H9 (cell line): Measurements from ENCODE around the gene TPM2. TPM values are rescaled to one million over a fixed set of nuclear protein-coding genes. Genes with fewer than 3 reads are reported as not detected.

Experiments
- DNase-seq: peaks from one replicate; pipeline ENCODE4 v3.0.0-alpha.2; 2017
- H2AFZ ChIP-seq: one replicate; pipeline ENCODE4 v1.6.1; 2013; ENCODE audit warnings: mild to moderate bottlenecking, low read length, control low read depth, moderate library complexity
- H2AK5ac ChIP-seq: 2 replicates; pipeline ENCODE4 v1.6.1; 2013; ENCODE audit warnings: low read length, control low read depth, mixed read lengths; ENCODE audit not compliant: insufficient read length
- H2BK120ac ChIP-seq: one replicate; pipeline ENCODE4 v1.6.1; 2013; ENCODE audit warnings: low read depth, mild to moderate bottlenecking, low read length, control low read depth, inconsistent platforms; ENCODE audit not compliant: poor library complexity, severe bottlenecking
- H2BK12ac ChIP-seq: 2 replicates; pipeline ENCODE4 v1.6.1; 2013; ENCODE audit warnings: low read length, control low read depth, mixed read lengths, low read depth; ENCODE audit not compliant: insufficient read length
- H2BK15ac ChIP-seq: 2 replicates; pipeline ENCODE4 v1.6.1; 2013; ENCODE audit warnings: low read depth, low read length, control low read depth
- H2BK20ac ChIP-seq: one replicate; pipeline ENCODE4 v1.6.1; 2013; ENCODE audit warnings: low read depth, mild to moderate bottlenecking, low read length, control low read depth, inconsistent platforms; ENCODE audit not compliant: poor library complexity, severe bottlenecking
- H2BK5ac ChIP-seq: 2 replicates; pipeline ENCODE4 v1.6.1; 2013; ENCODE audit warnings: low read length, control low read depth, mixed read lengths; ENCODE audit not compliant: insufficient read length
- H3K14ac ChIP-seq: 2 replicates; pipeline ENCODE4 v1.6.1; 2013; ENCODE audit warnings: low read length, control low read depth; ENCODE audit not compliant: insufficient read depth
- H3K18ac ChIP-seq: 2 replicates; pipeline ENCODE4 v1.6.1; 2013; ENCODE audit warnings: low read depth, mild to moderate bottlenecking, mixed read lengths, low read length, control low read depth; ENCODE audit not compliant: insufficient read length
- H3K23ac ChIP-seq: 2 replicates; pipeline ENCODE4 v1.6.1; 2013; ENCODE audit warnings: low read length, control low read depth, mixed read lengths, low read depth; ENCODE audit not compliant: insufficient read length
- H3K23me2 ChIP-seq: 2 replicates; pipeline ENCODE4 v1.6.1; 2013; ENCODE audit warnings: low read depth, mild to moderate bottlenecking, mixed read lengths, low read length, control low read depth; ENCODE audit not compliant: insufficient read length, poor library complexity, severe bottlenecking
- H3K27ac ChIP-seq: 2 replicates; pipeline ENCODE4 v1.5.1; 2013; ENCODE audit warnings: low read length, control low read depth, mixed read lengths, low read depth; ENCODE audit not compliant: insufficient read length
- H3K27me3 ChIP-seq: 2 replicates; pipeline ENCODE4 v1.6.1; 2013; ENCODE audit warnings: low read length, control low read depth, inconsistent platforms; ENCODE audit not compliant: insufficient read depth
- H3K4ac ChIP-seq: 2 replicates; pipeline ENCODE4 v1.6.1; 2013; ENCODE audit warnings: low read depth, mild to moderate bottlenecking, control low read depth, inconsistent platforms, low read length, moderate library complexity
- H3K4me1 ChIP-seq: 2 replicates; pipeline ENCODE4 v1.6.1; 2013; ENCODE audit warnings: low read length, control low read depth, inconsistent platforms; ENCODE audit not compliant: insufficient read depth
- H3K4me2 ChIP-seq: 2 replicates; pipeline ENCODE4 v1.6.1; 2013; ENCODE audit warnings: low read length, control low read depth, mixed read lengths; ENCODE audit not compliant: insufficient read length, insufficient read depth
- H3K56ac ChIP-seq: 2 replicates; pipeline ENCODE4 v1.6.1; 2013; ENCODE audit warnings: low read depth, mild to moderate bottlenecking, mixed read lengths, low read length, control low read depth; ENCODE audit not compliant: insufficient read length
- H3K79me1 ChIP-seq: 2 replicates; pipeline ENCODE4 v1.6.1; 2013; ENCODE audit warnings: low read depth, mild to moderate bottlenecking, moderate library complexity, low read length, control low read depth, inconsistent platforms; ENCODE audit not compliant: insufficient read depth, poor library complexity, severe bottlenecking
- H3K79me2 ChIP-seq: 2 replicates; pipeline ENCODE4 v1.6.1; 2013; ENCODE audit warnings: low read length, control low read depth, inconsistent platforms; ENCODE audit not compliant: insufficient read depth
- H3K9ac ChIP-seq: 2 replicates; pipeline ENCODE4 v1.6.1; 2013; ENCODE audit warnings: low read length, control low read depth, mixed read lengths; ENCODE audit not compliant: insufficient read length; ENCODE audit errors: extremely low read depth
- H3K9me3 ChIP-seq: one replicate; pipeline ENCODE4 v1.6.1; 2013; ENCODE audit warnings: low read depth, low read length, inconsistent platforms; ENCODE audit not compliant: control insufficient read depth
- H3T11ph ChIP-seq: one replicate; pipeline ENCODE4 v1.6.1; 2013; ENCODE audit warnings: mild to moderate bottlenecking, low read length, control low read depth, inconsistent platforms
- H4K20me1 ChIP-seq: one replicate; pipeline ENCODE4 v1.6.1; 2013; ENCODE audit not compliant: control insufficient read depth, insufficient read length, insufficient read depth
- H4K5ac ChIP-seq: 2 replicates; pipeline ENCODE4 v1.6.1; 2013; ENCODE audit warnings: low read depth, mild to moderate bottlenecking, mixed read lengths, low read length, control low read depth; ENCODE audit not compliant: insufficient read length
- H4K8ac ChIP-seq: replicated peaks from 2 replicates; pipeline ENCODE4 v1.6.1; 2013; ENCODE audit warnings: low read length, control low read depth, mixed read lengths, low read depth; ENCODE audit not compliant: insufficient read length
- H4K91ac ChIP-seq: 2 replicates; pipeline ENCODE4 v1.6.1; 2013; ENCODE audit warnings: low read depth, mild to moderate bottlenecking, moderate library complexity, mixed read lengths, low read length, control low read depth; ENCODE audit not compliant: insufficient read length
- H3K27ac Mint-ChIP-seq, 3 experiments: 2 replicates in 2 of 3; 3 replicates in 1 of 3; pipeline ENCODE4 v1.8.0; 2020 to 2021; ENCODE audit warnings: mixed read lengths in 3 of 3, mild to moderate bottlenecking in 1 of 3, moderate library complexity in 1 of 3
- H3K27me3 Mint-ChIP-seq: 2 replicates; pipeline ENCODE4 v1.8.0; 2021; ENCODE audit warnings: low read depth, mild to moderate bottlenecking, moderate library complexity, mixed read lengths
- H3K36me3 Mint-ChIP-seq, 3 experiments: 2 replicates in 2 of 3; 3 replicates in 1 of 3; pipeline ENCODE4 v1.8.0; 2020 to 2021; ENCODE audit warnings: low read depth in 3 of 3, mixed read lengths in 3 of 3; ENCODE audit not compliant: insufficient read depth in 1 of 3
- H3K4me1 Mint-ChIP-seq, 2 experiments: 2 replicates each; pipeline ENCODE4 v1.8.0; 2020; ENCODE audit warnings: mixed read lengths in 2 of 2
- H3K4me3 Mint-ChIP-seq, 2 experiments: 2 replicates in 1 of 2; 3 replicates in 1 of 2; pipeline ENCODE4 v1.8.0; 2020 to 2021; ENCODE audit warnings: mild to moderate bottlenecking in 2 of 2, mixed read lengths in 2 of 2, moderate library complexity in 1 of 2
- H3K9me3 Mint-ChIP-seq, 2 experiments: 2 replicates in 1 of 2; 3 replicates in 1 of 2; pipeline ENCODE4 v1.8.0; 2020; ENCODE audit warnings: mild to moderate bottlenecking in 2 of 2, mixed read lengths in 2 of 2, moderate library complexity in 1 of 2
- WGBS: extraction: QIAGEN DNeasy Blood & Tissue Kit; methylation state at CpG from one replicate; pipeline ENCODE4 v1.1.7; 2013; ENCODE audit warnings: missing lambda C conversion rate, low lambda C conversion rate, mixed read lengths; ENCODE audit not compliant: insufficient read length; ENCODE audit errors: extremely low coverage; 5-methylcytosine and 5-hydroxymethylcytosine counted together
- total RNA-seq: library from RNA; stranded (reverse); gene quantifications from 2 replicates; pipeline ENCODE4 v1.2.1, GENCODE V29; 2021
- TF ChIP-seq, protein P1 (sequence below): fragments of 200-600 bp; sonication (generic); conservative IDR thresholded peaks from 3 replicates; pipeline ENCODE4 v1.8.0; 2021; ENCODE audit warnings: antibody characterized with exemption, mild to moderate bottlenecking

Gene TPM2
- total RNA-seq, 1 experiment from 2014 or later: 225 TPM

DNA sequence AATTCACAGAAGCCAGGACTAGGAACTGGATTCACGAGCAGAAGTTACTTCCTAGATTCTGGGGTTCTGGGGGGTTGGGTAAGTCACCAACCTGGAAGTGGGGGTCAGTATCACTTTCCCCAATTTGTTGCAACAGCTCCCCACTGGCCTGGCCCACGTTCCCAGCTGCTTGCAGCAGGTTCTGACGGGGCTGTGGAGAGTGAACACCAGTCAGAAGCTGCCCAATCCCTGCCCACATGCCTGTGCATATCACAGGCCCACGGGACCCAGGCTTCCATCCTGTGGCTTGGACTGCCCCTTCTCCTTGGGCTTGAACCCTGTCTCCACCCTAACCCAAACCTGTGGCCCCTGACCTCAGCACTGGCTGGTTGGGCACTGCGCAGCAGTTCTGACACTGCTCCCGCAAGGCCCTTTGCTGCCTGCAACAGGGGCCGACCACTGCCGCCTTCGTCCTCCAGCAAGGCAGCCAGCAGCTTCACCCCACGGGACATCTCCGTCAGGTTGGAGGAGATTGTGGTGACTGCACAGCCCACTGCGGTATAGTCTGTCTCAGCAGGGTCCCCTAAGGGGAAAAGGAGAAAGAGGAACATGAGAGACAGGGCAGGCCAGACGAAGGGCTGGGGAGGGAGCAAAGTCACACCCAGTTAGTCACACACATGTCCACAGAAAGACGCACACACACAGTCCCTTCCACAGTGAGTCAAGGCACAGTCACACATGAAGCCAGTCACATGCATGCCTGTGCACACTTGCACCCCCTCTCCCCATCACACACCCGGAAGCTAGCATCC, 29.2 kb upstream of the TPM2 start:
- no peak overlapping the region for H3K9ac ChIP-seq
- H3K56ac ChIP-seq: no peak overlapping the region
- no peak overlapping the region for H2AK5ac ChIP-seq
- no peak overlapping the region for H4K91ac ChIP-seq
- H3K27me3 ChIP-seq: no peaks in the 10 kb centered on the region
- no peaks in the 10 kb centered on the region for H3K4me1 ChIP-seq
- no peak overlapping the region for H2BK20ac ChIP-seq
- peaks cover 0 to 9% of the 10 kb centered on the region in 2 experiments; a peak in 2 of 4 replicates for H3K4me1 Mint-ChIP-seq
- no peak overlapping the region for H3T11ph ChIP-seq
- H3K27ac Mint-ChIP-seq: no peak overlapping the region
- no peaks in the 10 kb centered on the region for H3K79me2 ChIP-seq
- no peak overlapping the region for H3K14ac ChIP-seq
- H4K8ac ChIP-seq: no peak overlapping the region
- no peak overlapping the region for H3K23ac ChIP-seq
- no peak for DNase-seq
- no peak overlapping the region for H2BK15ac ChIP-seq
- H2BK120ac ChIP-seq: no peak overlapping the region
- H3K9me3 Mint-ChIP-seq: no peaks in the 10 kb centered on the region
- H3K27me3 Mint-ChIP-seq: no peaks in the 10 kb centered on the region; the same call in 1 of the 2 replicates
- no CpG with 5 or more reads among the region's 15 CpGs for WGBS
- H3K79me1 ChIP-seq: no peaks in the 10 kb centered on the region
- no peak overlapping the region for H3K4me2 ChIP-seq
- no peak overlapping the region for H3K4me3 Mint-ChIP-seq
- H3K27ac ChIP-seq: no peak overlapping the region
- no peak overlapping the region for H2BK5ac ChIP-seq
- H4K20me1 ChIP-seq: no peaks in the 10 kb centered on the region
- H3K18ac ChIP-seq: no peak overlapping the region
- H2AFZ ChIP-seq: no peak overlapping the region
- TF ChIP-seq, protein P1, sequence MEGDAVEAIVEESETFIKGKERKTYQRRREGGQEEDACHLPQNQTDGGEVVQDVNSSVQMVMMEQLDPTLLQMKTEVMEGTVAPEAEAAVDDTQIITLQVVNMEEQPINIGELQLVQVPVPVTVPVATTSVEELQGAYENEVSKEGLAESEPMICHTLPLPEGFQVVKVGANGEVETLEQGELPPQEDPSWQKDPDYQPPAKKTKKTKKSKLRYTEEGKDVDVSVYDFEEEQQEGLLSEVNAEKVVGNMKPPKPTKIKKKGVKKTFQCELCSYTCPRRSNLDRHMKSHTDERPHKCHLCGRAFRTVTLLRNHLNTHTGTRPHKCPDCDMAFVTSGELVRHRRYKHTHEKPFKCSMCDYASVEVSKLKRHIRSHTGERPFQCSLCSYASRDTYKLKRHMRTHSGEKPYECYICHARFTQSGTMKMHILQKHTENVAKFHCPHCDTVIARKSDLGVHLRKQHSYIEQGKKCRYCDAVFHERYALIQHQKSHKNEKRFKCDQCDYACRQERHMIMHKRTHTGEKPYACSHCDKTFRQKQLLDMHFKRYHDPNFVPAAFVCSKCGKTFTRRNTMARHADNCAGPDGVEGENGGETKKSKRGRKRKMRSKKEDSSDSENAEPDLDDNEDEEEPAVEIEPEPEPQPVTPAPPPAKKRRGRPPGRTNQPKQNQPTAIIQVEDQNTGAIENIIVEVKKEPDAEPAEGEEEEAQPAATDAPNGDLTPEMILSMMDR: no peak
- no peak overlapping the region for H4K5ac ChIP-seq
- no peak overlapping the region for H2BK12ac ChIP-seq
- H3K9me3 ChIP-seq: no peaks in the 10 kb centered on the region
- H3K36me3 Mint-ChIP-seq: peaks cover 45 to 96% (median 84%) of the 10 kb centered on the region in 3 experiments
- H3K23me2 ChIP-seq: no peaks in the 10 kb centered on the region
- H3K4ac ChIP-seq: no peak overlapping the region
